ENCODE measurements around the gene TSPAN3.
A peak's percentile ranks its signal among the peaks of the same experiment; 100 is the strongest.

TSPAN3 gene

GRCh38 chr15:77087213-77087612 is 16.3 kb upstream of the TSPAN3 start:
- no peak overlapping the region for H3K4me3 ChIP-seq (replicated peaks; ENCODE audit: low read depth, low read length)
- no peak for DNase-seq (ENCODE audit: low read depth)
- no peak for TF ChIP-seq CTCF (IDR thresholded peaks at IDR 0.05; ENCODE audit: low read length, missing control alignments)

- peak; percentile 49 for DNase-seq (ENCODE audit: low read depth)
- TF ChIP-seq CTCF (IDR thresholded peaks at IDR 0.05; ENCODE audit: low read length, missing control alignments): no peak
- H3K4me3 ChIP-seq (replicated peaks; ENCODE audit: low read depth, low read length): no peak overlapping the region
These were observed 14.4 kb upstream of the TSPAN3 start for GRCh38 chr15:77085297-77085696.

GRCh38 chr15:77084436-77084835 is 13.5 kb upstream of the TSPAN3 start:
- no peak for TF ChIP-seq CTCF (IDR thresholded peaks at IDR 0.05; ENCODE audit: low read length, missing control alignments)
- H3K4me3 ChIP-seq (replicated peaks; ENCODE audit: low read depth, low read length): no peak overlapping the region
- no peak for DNase-seq (ENCODE audit: low read depth)

GRCh38 chr15:77083381-77084160 is 12.7 kb upstream of the TSPAN3 start:
- TF ChIP-seq CTCF (IDR thresholded peaks at IDR 0.05; ENCODE audit: low read length, missing control alignments): no peak
- peak overlapping the region; percentile 29 for H3K4me3 ChIP-seq (replicated peaks; ENCODE audit: low read depth, low read length)
- peak; percentile 74 for DNase-seq (ENCODE audit: low read depth)

GRCh38 chr15:77081971-77082370 is 11.1 kb upstream of the TSPAN3 start:
- DNase-seq (ENCODE audit: low read depth): no peak
- H3K4me3 ChIP-seq (replicated peaks; ENCODE audit: low read depth, low read length): no peak overlapping the region
- no peak for TF ChIP-seq CTCF (IDR thresholded peaks at IDR 0.05; ENCODE audit: low read length, missing control alignments)

GRCh38 chr15:77076323-77076915 is 5.5 kb upstream of the TSPAN3 start:
- H3K4me3 ChIP-seq (replicated peaks; ENCODE audit: low read depth, low read length): no peak overlapping the region
- no peak for TF ChIP-seq CTCF (IDR thresholded peaks at IDR 0.05; ENCODE audit: low read length, missing control alignments)
- DNase-seq (ENCODE audit: low read depth): no peak

All from fibroblast of pulmonary artery (primary cell).